ENCODE results near the gene SIX3. TPM values are rescaled to one million over a fixed set of nuclear protein-coding genes. Genes with fewer than 3 reads are reported as not detected.
A peak's percentile ranks its signal among the peaks of the same experiment; 100 is the strongest.

The SIX3 gene
- total RNA-seq, 5 donors from 2014 or later (not counting 1 experiment from before 2014, with no cell fraction given), result 0.23 TPM; not detected in 4

GRCh38 chr2:44974064-44974715, 32.7 kb downstream of the SIX3 start:
- DNase-seq, result peak in 1 of 35 experiments; percentile 12
- ChIA-PET POLR2A (no interaction called here), CTCF (no interaction called here)
- WGBS (ENCODE audit: insufficient coverage), result 0% methylated on average over 1 of the region's 6 CpGs
- Mint-ChIP-seq H3K4me1 (peaks cover 0 to 3% (median 3%) of the 10 kb centered on the region in 3 donors), H3K4me3 (no peak overlapping the region), H3K9me3 (no peaks in the 10 kb centered on the region), H3K27me3 (peaks cover 12 to 23% of the 10 kb centered on the region in 2 donors), H3K27ac (no peak overlapping the region), H3K36me3 (no peaks in the 10 kb centered on the region)
- Histone ChIP-seq H3K27ac (ENCODE audit: low read length) (no peak overlapping the region), H3K4me3 (ENCODE audit: control insufficient read depth in 1 of 2, extremely low read depth in 1 of 2, low read length in 1 of 2) (no peak overlapping the region), H3K27me3 (replicated peaks in 1 of 2; ENCODE audit: control insufficient read depth in 2 of 2, extremely low read depth in 1 of 2, insufficient read depth in 2 of 2, low read length in 1 of 2) (peaks cover 0 to 36% of the 10 kb centered on the region in 2 experiments), H3K4me1 (ENCODE audit: control insufficient read depth in 1 of 2, extremely low read depth in 1 of 2, insufficient read depth in 2 of 2, low read length in 2 of 2) (peaks cover 0 to 8% of the 10 kb centered on the region in 2 experiments), H3K36me3 (ENCODE audit: control insufficient read depth in 2 of 2, extremely low read depth in 1 of 2, insufficient read depth in 1 of 2, low read length in 1 of 2) (no peaks in the 10 kb centered on the region), H3K9me3 (no peaks in the 10 kb centered on the region)
- no peak for ATAC-seq (replicated peaks in 1 of 4)

DNA sequence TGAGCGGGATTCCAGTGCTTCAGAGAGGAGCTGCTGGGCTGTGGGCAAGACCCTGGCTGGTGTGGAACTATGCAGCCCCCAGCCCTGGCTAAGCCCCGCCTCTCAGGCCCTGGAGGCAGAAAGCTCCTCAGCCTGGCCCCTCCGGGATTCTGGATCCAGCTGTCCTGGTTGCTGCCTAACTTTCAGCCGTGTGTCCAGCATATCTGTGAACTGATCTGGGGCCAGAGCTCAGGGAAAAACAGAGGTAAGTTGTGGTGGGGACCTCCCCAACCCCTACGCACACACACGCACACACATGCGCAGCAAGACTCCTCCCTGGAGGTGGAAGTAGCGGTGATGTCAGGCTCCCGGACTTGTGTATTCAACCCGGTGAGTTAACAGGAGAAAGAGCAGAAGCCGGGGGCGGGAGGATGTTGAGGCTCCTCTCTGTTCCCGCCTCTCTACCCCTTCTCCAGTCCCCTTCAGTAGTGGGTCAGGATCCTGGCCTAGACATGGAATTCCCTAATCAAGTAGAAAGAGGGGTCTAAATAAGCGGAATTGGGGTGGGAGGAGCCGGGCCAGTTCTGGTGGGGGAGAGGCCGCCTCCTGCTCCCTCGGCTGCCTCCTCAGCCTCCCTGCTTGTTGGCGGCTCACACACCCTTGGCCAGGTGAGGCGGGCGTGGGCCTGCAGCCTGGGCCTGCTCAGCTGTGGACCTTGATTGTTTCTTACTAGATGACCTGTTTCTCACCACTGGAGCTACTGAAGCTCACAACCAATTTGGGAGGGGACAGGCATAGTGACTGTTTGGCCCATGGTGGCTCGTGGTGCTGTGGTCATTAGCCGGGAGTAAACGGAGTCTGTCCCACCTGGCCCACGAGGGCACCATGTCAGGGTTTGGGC, 34.3 kb downstream of the SIX3 start:
- no peaks in the 10 kb centered on the region for H3K36me3 Mint-ChIP-seq
- peaks cover 0 to 3% (median 3%) of the 10 kb centered on the region in 3 donors for H3K4me1 Mint-ChIP-seq
- peak overlapping the region in 1 of 3 donors; percentile 49 for H3K4me3 Mint-ChIP-seq
- DNase-seq, result no peak
- Histone ChIP-seq H3K9me3 (no peaks in the 10 kb centered on the region), H3K36me3 (ENCODE audit: control insufficient read depth in 2 of 2, extremely low read depth in 1 of 2, insufficient read depth in 1 of 2, low read length in 1 of 2) (no peaks in the 10 kb centered on the region), H3K4me1 (ENCODE audit: control insufficient read depth in 1 of 2, extremely low read depth in 1 of 2, insufficient read depth in 2 of 2, low read length in 2 of 2) (peaks cover 0 to 8% of the 10 kb centered on the region in 2 experiments), H3K27ac (ENCODE audit: low read length) (no peak overlapping the region), H3K27me3 (replicated peaks in 1 of 2; ENCODE audit: control insufficient read depth in 2 of 2, extremely low read depth in 1 of 2, insufficient read depth in 2 of 2, low read length in 1 of 2) (peaks cover 0 to 31% of the 10 kb centered on the region in 2 experiments), H3K4me3 (ENCODE audit: control insufficient read depth in 1 of 2, extremely low read depth in 1 of 2, low read length in 1 of 2) (no peak overlapping the region)
- no peak overlapping the region for H3K27ac Mint-ChIP-seq
- WGBS (ENCODE audit: insufficient coverage), result 79% methylated on average over 12 of the region's 24 CpGs
- CTCF ChIA-PET, result no interaction called here
- H3K27me3 Mint-ChIP-seq, result peaks cover 15 to 24% of the 10 kb centered on the region in 2 donors
- no peak for ATAC-seq (replicated peaks in 1 of 4)
- H3K9me3 Mint-ChIP-seq, result no peaks in the 10 kb centered on the region
- POLR2A ChIA-PET, result no interaction called here

- Histone ChIP-seq H3K27ac (ENCODE audit: low read length) (no peak overlapping the region), H3K4me1 (ENCODE audit: control insufficient read depth in 1 of 2, extremely low read depth in 1 of 2, insufficient read depth in 2 of 2, low read length in 2 of 2) (no peaks in the 10 kb centered on the region), H3K9me3 (no peaks in the 10 kb centered on the region), H3K4me3 (ENCODE audit: control insufficient read depth in 1 of 2, extremely low read depth in 1 of 2, low read length in 1 of 2) (no peak overlapping the region), H3K27me3 (replicated peaks in 1 of 2; ENCODE audit: control insufficient read depth in 2 of 2, extremely low read depth in 1 of 2, insufficient read depth in 2 of 2, low read length in 1 of 2) (peaks cover 0 to 27% of the 10 kb centered on the region in 2 experiments), H3K36me3 (ENCODE audit: control insufficient read depth in 2 of 2, extremely low read depth in 1 of 2, insufficient read depth in 1 of 2, low read length in 1 of 2) (no peaks in the 10 kb centered on the region)
- ATAC-seq (replicated peaks in 1 of 4) (no peak), DNase-seq (no peak)
- Mint-ChIP-seq H3K4me3 (no peak overlapping the region), H3K27me3 (peaks cover 29 to 34% of the 10 kb centered on the region in 2 donors), H3K27ac (no peak overlapping the region), H3K9me3 (no peaks in the 10 kb centered on the region), H3K36me3 (no peaks in the 10 kb centered on the region), H3K4me1 (peaks cover 2 to 6% (median 4%) of the 10 kb centered on the region in 3 donors)
- CTCF ChIA-PET, result interaction anchor here in 1 of 2 donors (0.7 kb wide), 1 partner anchor 11 kb away, joined by 3 read pairs; no protein-coding TSS in a partner anchor
- WGBS (ENCODE audit: insufficient coverage), result 77% methylated on average over 10 of the region's 11 CpGs
- POLR2A ChIA-PET, result no interaction called here
Observed at GRCh38 chr2:44979581-44979980, 38.1 kb downstream of the SIX3 start.

- Mint-ChIP-seq H3K27me3 (peaks cover 29 to 35% of the 10 kb centered on the region in 2 donors), H3K9me3 (no peaks in the 10 kb centered on the region), H3K4me1 (peaks cover 2 to 6% (median 4%) of the 10 kb centered on the region in 3 donors), H3K36me3 (no peaks in the 10 kb centered on the region), H3K27ac (no peak overlapping the region), H3K4me3 (no peak overlapping the region)
- no peak for DNase-seq
- Histone ChIP-seq H3K36me3 (ENCODE audit: control insufficient read depth in 2 of 2, extremely low read depth in 1 of 2, insufficient read depth in 1 of 2, low read length in 1 of 2) (no peaks in the 10 kb centered on the region), H3K27me3 (replicated peaks in 1 of 2; ENCODE audit: control insufficient read depth in 2 of 2, extremely low read depth in 1 of 2, insufficient read depth in 2 of 2, low read length in 1 of 2) (peaks cover 0 to 27% of the 10 kb centered on the region in 2 experiments), H3K9me3 (no peaks in the 10 kb centered on the region), H3K27ac (ENCODE audit: low read length) (no peak overlapping the region), H3K4me1 (ENCODE audit: control insufficient read depth in 1 of 2, extremely low read depth in 1 of 2, insufficient read depth in 2 of 2, low read length in 2 of 2) (no peaks in the 10 kb centered on the region), H3K4me3 (ENCODE audit: control insufficient read depth in 1 of 2, extremely low read depth in 1 of 2, low read length in 1 of 2) (no peak overlapping the region)
- ChIA-PET POLR2A (no interaction called here), CTCF (interaction anchor here (0.6 to 2.7 kb wide), 12 partner anchors 8 to 1676 kb away, joined by 3 to 20 read pairs (median 4); no protein-coding TSS in a partner anchor)
- WGBS (ENCODE audit: insufficient coverage), result 67% methylated on average over 4 of the region's 9 CpGs
- ATAC-seq (replicated peaks in 1 of 4), result no peak
Observed at GRCh38 chr2:44980751-44981713, 39.5 kb downstream of the SIX3 start.

GRCh38 chr2:44981714-44982108, 40.2 kb downstream of the SIX3 start:
- ChIA-PET CTCF (interaction anchor here (0.6 to 2.7 kb wide), 12 partner anchors 9 to 1676 kb away, joined by 3 to 20 read pairs (median 4); no protein-coding TSS in a partner anchor), POLR2A (no interaction called here)
- Histone ChIP-seq H3K4me3 (ENCODE audit: control insufficient read depth in 1 of 2, extremely low read depth in 1 of 2, low read length in 1 of 2) (no peak overlapping the region), H3K4me1 (ENCODE audit: control insufficient read depth in 1 of 2, extremely low read depth in 1 of 2, insufficient read depth in 2 of 2, low read length in 2 of 2) (no peaks in the 10 kb centered on the region), H3K36me3 (ENCODE audit: control insufficient read depth in 2 of 2, extremely low read depth in 1 of 2, insufficient read depth in 1 of 2, low read length in 1 of 2) (no peaks in the 10 kb centered on the region), H3K27ac (ENCODE audit: low read length) (no peak overlapping the region), H3K9me3 (no peaks in the 10 kb centered on the region), H3K27me3 (replicated peaks in 1 of 2; ENCODE audit: control insufficient read depth in 2 of 2, extremely low read depth in 1 of 2, insufficient read depth in 2 of 2, low read length in 1 of 2) (peaks cover 0 to 24% of the 10 kb centered on the region in 2 experiments)
- H3K4me3 Mint-ChIP-seq, result no peak overlapping the region
- peak in 2 of 4 experiments; percentile 29 to 53 for ATAC-seq (replicated peaks in 1 of 4)
- peaks cover 2 to 6% (median 4%) of the 10 kb centered on the region in 3 donors for H3K4me1 Mint-ChIP-seq
- H3K36me3 Mint-ChIP-seq, result no peaks in the 10 kb centered on the region
- H3K9me3 Mint-ChIP-seq, result no peaks in the 10 kb centered on the region
- peaks cover 35% of the 10 kb centered on the region in 2 donors for H3K27me3 Mint-ChIP-seq
- WGBS (ENCODE audit: insufficient coverage), result 22% methylated on average over 3 of the region's 14 CpGs
- DNase-seq, result peak in 34 of 35 experiments; percentile 18 to 81 (median 46)
- no peak overlapping the region for H3K27ac Mint-ChIP-seq
